ENCODE measurements around the gene SIN3B.

- TF ChIP-seq CTCF (IDR thresholded peaks at IDR 0.05): no peak
- TF ChIP-seq POLR2A (IDR thresholded peaks at IDR 0.05): no peak
- TF ChIP-seq EP300 (IDR thresholded peaks at IDR 0.05): no peak
These were observed 32.6 kb downstream of the SIN3B start for GRCh38 chr19:16861834-16862233.
